NCI-H446 (cell line): ENCODE measurements around the gene CBX7.

Source experiments
- DNase-seq, 2 experiments: peaks; one replicate each; lab custom pipeline; 2025; lab: John Stamatoyannopoulos, UW

CBX7 gene

DNA sequence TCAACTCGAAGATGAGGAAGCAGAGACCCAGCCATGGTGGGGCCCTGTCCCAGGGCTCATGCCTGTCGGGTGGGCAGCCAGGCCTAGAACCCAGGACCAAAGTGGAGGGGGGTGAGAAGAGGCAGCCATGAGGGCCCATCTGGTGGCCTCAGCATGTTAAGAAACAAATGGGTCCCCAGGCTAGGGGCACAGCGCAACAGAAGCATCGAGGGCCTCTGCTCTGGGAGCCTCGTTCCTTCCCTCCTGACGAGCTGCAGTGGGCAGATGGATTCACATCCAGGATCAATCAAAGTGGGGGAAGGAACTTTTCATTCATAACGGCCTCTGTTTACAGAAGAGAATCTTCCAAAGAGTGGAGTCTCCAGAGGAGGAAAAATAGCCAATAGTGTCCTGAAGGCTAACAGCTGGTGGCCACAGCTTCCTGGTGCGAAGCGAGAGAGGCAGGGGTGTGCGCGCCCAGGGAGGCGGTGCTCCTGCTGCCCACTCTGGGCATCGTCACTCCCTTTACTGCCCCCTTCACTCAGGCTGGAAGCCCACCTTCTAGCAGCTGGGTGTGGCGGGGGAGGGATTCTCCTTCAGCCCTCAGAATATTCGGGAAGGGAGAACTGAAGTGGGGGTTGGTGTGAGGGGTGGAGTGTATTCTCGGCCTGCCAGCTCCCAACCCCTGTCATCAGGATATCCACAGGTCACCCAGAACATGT lies 4.3 kb downstream of the CBX7 start:
- DNase-seq: no peak

- no peak for DNase-seq
Measured at GRCh38 chr22:39147335-39148025, 5.0 kb downstream of the CBX7 start.

DNA sequence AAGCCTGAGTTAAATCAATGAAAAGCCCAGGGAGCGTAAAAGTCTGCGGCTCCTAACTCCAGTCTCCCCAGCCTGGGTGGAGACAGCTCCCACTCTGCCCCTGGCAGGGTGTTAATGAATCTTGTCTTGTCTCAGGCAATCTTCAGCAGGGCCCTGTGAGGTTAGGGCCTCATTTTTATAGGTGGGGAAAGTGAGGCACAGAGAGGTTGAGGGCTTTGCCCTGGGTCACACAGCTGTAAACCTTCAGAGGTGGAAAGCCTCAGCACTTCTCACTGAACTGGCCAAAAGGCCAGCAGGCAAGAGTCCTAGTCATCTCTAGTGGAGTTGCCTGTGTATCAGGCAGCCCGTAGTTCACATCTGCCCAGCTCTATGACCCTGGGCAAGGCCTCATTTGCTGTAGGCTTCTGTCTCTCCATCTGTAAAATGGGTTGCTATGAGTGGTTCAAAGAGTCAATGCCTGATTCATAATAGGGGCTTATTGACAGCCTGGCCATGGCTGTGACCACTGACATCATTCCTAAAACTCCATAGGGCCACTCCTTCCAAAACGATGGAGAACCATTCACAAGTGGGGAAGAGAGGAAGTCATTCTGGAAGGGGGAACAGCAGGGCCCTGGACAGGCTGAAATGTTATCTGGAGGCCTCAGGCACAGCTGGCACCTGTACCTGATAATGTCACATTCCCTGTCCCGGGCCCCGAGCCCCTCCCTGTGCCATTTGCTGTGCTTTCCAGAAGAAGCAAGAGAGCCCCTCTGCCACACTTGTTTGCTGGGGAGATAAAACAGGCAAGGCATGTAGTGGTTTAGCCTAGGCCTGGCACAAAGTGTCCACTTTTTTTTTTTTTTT lies 6.0 kb downstream of the CBX7 start:
- no peak for DNase-seq

DNA sequence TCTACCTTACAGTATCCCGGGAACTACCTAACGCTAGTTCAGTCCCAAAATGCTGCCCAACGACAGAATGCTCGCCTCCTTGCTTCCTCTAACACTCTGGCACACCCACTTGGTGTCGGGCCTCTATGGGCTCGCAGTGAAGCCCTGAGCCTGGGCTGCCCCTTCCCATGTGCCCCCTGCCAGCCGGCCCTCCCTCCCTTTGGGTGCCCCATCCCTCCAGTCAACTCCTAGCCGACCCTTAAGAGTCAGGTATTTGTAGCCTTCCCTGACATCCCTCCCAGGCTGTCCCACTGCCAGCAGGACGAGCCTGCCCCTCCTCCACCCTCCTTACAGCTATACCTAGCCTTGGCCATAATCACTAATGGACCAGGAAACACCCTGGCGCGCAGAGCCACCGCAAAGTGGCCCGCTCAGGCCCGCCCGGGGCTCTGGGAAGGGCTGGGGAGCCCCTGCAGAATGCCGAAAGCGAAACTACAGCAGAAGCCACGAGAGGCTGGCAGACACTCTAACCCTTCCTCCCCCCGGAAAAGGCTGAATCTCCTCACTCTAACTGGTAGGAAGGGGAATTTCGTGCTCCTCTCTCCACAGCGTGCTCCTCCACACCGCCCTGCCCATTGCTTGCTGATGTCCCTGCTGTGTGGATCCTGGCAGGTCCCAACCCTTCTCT lies 8.2 kb downstream of the CBX7 start:
- no peak for DNase-seq

GRCh38 chr22:39142088-39142680 lies 10.3 kb downstream of the CBX7 start:
- no peak for DNase-seq

DNA sequence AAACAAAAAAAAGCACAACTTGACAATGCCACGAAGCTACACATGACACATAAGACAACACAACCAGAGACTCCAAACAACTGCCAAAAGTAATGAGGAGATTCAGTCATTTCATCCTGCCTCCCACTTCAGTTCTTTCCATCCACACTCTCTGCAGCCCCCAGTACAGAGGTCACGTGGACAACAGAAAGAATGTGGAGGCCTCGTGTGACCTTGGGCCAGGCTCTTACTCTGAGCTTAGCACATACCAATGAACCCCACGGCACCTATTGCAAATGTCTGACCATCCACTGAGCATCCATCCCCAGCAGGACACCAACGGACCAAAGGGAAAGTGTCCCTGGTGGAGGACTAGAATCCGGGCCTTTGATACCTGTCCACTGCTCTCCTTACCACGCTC lies 12.5 kb downstream of the CBX7 start:
- no peak for DNase-seq

GRCh38 chr22:39138357-39138997 lies 14.0 kb downstream of the CBX7 start:
- DNase-seq: no peak

DNA sequence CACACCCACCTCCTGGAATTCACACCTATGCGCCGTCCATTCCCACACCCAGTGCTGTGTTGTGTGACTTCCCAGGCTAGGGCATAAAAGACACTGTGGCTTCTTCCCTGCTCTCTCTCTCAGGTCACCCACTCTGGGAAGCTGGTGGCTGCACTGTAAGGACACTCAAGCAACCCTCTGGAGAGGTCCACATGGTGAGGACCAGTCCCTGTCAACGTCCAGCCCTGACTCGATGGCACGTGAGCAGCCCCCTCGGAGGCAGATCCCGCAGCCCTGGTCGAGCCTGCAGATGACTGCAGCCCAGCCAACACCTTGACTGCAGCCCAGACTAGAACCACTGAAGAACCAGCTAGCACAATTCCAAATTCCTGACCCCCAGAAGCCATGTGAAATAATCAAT lies 16.2 kb downstream of the CBX7 start:
- no peak for DNase-seq

GRCh38 chr22:39135092-39135896 lies 17.2 kb downstream of the CBX7 start:
- DNase-seq: peak in 1 of 2 experiments; percentile 25

GRCh38 chr22:39134366-39135091 lies 18.0 kb downstream of the CBX7 start:
- no peak for DNase-seq

GRCh38 chr22:39133871-39134270 lies 18.6 kb downstream of the CBX7 start:
- DNase-seq: no peak

GRCh38 chr22:39132871-39133524 lies 19.5 kb downstream of the CBX7 start:
- DNase-seq: no peak

GRCh38 chr22:39132281-39132680 lies 20.2 kb downstream of the CBX7 start:
- no peak for DNase-seq

DNA sequence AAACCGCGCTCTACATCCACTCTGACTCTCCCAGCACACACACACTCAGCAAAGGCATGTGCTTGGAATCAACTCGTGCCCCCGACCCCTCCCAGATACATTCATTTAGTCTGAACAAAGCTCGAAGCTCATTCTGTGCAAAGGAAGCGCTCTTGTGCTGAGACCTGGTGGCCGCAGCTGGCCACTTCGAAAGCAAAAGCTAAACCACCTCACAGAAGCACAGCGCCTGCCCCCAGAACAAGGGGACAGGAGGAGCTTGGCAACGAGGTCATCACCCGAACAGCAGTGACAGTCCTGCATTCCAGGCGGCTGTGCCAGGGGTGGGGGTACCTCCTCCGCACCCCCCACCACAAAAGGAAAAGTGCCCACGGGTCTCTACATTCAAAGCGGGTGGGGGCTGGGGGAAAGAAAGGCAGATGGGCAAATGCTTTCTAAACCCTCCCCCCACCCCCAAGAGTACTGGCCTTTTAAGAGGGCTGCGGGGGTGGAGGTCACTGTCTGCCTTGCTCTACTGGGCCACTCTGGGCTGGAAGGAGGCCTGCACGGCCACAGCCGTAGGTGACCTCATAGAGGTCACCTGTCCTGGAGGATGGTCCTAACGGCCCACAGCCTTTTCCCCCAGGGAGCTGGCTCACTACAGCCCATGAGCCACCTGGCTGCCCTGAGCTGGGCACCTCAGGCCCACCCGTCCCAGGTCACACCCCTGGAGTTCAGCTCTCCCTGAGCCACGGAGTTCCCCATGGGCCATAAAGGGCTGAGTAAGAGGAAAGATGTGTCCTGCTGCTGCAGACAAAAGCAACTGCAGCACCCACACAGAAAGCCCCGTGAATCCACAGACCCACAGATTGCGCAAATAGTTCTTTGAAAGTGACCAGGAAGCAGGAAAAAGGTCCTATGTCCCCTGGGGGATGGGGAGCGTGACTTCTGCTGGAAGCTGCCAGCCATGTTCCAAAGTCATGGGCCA lies 21.3 kb downstream of the CBX7 start:
- no peak for DNase-seq

DNA sequence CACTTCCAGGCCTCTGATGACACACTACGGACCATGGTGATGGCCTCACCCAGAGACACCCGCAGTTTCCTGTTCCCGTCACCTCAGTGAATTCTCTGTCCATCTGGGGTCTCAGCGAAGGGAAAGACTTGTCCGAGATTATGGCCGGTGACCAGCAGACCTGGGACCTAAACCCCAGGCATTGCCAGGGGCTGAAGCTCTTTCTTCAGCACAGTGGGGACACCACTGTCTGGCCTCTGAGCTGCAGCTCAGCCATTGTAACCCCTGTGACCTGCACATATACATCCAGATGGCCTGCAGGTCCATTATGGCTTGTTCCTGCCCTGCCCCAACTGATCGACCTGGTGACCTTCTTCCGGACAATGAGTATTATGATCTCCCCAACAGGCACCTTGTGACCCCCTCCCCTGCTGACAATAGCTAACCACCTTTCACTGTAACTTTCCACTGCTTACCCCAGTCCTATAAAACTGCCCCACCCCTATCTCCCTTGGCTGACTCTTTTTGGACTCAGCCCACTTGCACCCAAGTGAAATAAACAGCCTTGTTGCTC lies 22.3 kb downstream of the CBX7 start:
- DNase-seq: no peak

- DNase-seq: no peak
Measured at GRCh38 chr22:39129746-39130145, 22.7 kb downstream of the CBX7 start.

GRCh38 chr22:39129081-39129480 lies 23.4 kb downstream of the CBX7 start:
- no peak for DNase-seq

- DNase-seq: no peak
Measured at GRCh38 chr22:39128508-39128907, 24.0 kb downstream of the CBX7 start.
